Loucy (cell line): Measurements from ENCODE around the gene MAPK1IP1L.

Experiments used
- CTCF ChIP-seq: fragments of 200-600 bp; sonication (generic); conservative IDR thresholded peaks from 2 replicates; pipeline ENCODE4 v1.5.1; 2014; ENCODE audit warnings: mild to moderate bottlenecking, antibody characterized with exemption, low read length
- EZH2phosphoT487 ChIP-seq: fragments of 200-600 bp; IDR thresholded peaks from 2 replicates; pipeline ENCODE4 v1.6.1; 2018; ENCODE audit warnings: antibody characterized with exemption, mild to moderate bottlenecking, moderate library complexity, borderline replicate concordance

DNA sequence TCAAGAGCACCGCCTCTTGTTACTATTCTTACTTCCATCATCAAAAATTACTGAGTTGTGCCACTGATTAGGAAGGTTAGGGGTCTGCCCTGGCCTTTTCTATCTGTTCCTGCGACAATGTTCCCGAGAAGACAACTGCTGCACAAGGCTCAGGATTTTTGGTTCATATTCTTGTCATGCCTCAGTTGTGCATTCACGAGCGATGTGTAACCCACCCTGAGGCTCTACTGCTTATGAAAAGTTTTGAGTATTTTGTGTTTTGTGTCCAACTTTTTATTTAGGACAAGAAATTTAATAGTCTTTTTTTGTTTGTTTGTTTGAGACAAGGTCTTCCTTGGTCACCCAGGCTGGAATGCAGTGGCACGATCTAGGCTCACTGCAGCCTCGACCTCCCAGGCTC is 54.5 kb downstream of the MAPK1IP1L start:
- no peak for TF ChIP-seq CTCF
- no peak for TF ChIP-seq EZH2phosphoT487
